LNCaP clone FGC (cell line): ENCODE results near the gene KIF3A.

Experiments
- DNase-seq: peaks from one replicate; pipeline ENCODE4 v3.0.0-alpha.2; 2011; ENCODE audit warnings: low read depth
- H3K4me3 ChIP-seq: 2 replicates; pipeline ENCODE4 v1.5.1; 2011; ENCODE audit warnings: mild to moderate bottlenecking, low read depth, low read length, control low read depth
- TF ChIP-seq, protein P1 (sequence below): IDR thresholded peaks from 2 replicates; pipeline ENCODE4 v1.5.1; 2012; ENCODE audit warnings: mild to moderate bottlenecking; ENCODE audit not compliant: control insufficient read depth, insufficient read depth; ENCODE audit errors: extremely low read depth

KIF3A gene

GRCh38 chr5:132733499-132734148 is 3.7 kb downstream of the KIF3A start:
- no peak overlapping the region for H3K4me3 ChIP-seq
- TF ChIP-seq, protein P1, sequence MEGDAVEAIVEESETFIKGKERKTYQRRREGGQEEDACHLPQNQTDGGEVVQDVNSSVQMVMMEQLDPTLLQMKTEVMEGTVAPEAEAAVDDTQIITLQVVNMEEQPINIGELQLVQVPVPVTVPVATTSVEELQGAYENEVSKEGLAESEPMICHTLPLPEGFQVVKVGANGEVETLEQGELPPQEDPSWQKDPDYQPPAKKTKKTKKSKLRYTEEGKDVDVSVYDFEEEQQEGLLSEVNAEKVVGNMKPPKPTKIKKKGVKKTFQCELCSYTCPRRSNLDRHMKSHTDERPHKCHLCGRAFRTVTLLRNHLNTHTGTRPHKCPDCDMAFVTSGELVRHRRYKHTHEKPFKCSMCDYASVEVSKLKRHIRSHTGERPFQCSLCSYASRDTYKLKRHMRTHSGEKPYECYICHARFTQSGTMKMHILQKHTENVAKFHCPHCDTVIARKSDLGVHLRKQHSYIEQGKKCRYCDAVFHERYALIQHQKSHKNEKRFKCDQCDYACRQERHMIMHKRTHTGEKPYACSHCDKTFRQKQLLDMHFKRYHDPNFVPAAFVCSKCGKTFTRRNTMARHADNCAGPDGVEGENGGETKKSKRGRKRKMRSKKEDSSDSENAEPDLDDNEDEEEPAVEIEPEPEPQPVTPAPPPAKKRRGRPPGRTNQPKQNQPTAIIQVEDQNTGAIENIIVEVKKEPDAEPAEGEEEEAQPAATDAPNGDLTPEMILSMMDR, result no peak
- no peak for DNase-seq

DNA sequence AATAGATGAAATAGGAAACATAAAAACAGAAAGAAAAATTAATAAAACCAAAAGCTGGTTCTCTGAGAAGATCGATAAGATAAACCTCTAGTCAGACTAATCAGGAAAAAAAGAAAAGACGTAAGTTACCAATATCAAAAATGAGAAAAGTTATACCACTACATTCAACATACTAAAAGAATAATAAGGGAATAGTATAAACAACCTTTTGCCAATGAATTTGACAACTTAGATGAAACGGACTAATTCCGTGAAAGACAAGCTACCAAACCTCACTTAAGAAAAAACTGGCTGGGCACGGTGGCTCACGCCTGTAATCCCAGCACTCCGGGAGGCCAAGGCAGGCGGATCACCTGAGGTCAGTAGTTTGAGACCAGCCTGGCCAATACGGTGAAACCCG is 7.5 kb downstream of the KIF3A start:
- TF ChIP-seq, protein P1, result no peak
- no peak overlapping the region for H3K4me3 ChIP-seq

DNA sequence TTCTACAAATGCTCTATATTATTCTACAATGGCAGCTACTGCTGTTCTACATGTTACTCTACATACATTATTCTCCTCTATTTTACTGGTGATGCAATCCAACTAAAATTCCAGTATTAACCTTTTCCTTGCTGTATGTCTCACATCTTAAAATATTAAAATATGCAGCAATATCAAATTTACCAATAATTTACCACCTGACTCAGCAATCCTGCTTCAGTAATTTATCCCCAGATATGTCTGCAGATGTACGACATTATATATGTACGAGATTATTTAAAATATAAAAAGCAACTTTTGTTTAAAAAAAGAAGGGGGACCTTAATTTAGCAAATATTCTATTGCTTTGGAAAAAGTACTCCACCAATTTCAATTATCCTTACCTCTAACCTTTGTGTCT is 11.6 kb downstream of the KIF3A start:
- TF ChIP-seq, protein P1, result no peak
- DNase-seq, result no peak

More for the DNA sequence above, 7.5 kb downstream of the KIF3A start:
- DNase-seq, result no peak

DNA sequence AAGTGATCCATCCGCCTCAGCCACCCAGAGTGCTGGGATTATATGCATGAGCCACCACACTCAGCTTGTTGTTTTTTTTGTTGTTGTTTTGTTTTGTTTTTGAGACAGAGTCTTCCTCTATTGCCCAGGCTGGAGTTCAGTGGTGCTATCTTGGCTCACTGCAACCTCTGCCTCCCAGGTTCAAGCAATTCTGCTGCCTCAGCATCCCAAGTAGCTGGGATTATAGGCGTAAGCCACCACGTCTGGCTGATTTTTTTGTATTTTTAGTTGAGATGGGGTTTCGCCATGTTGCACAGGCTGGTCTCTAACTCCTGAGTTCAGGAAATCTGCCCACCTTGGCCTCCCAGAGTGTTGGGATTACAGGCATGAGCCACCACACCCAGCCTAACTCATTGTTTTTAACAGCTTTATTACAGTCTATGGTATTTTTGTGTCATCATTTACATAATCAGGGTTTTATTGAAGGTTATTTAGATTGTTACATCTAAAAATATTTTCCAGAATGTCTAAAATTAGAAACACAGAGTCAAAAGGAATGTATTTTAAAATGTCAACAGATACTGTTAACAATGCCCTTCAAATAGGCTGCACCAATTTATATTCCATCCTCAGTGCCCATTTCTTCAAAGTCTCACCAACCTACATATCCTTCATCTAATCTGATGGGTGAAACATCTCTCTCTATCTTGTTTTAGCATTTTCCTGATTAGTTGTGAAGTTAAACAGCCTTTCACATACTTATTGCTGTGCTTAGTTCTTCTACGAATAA is 18.6 kb downstream of the KIF3A start:
- TF ChIP-seq, protein P1, result no peak
- no peak overlapping the region for H3K4me3 ChIP-seq
- no peak for DNase-seq

More for the DNA sequence above, 11.6 kb downstream of the KIF3A start:
- no peak overlapping the region for H3K4me3 ChIP-seq

GRCh38 chr5:132714456-132715307 is 22.7 kb downstream of the KIF3A start:
- H3K4me3 ChIP-seq, result no peak overlapping the region
- TF ChIP-seq, protein P1, result 0 out of 2 replicates have a peak, but pooled peaks have one; percentile 20
- DNase-seq, result no peak

GRCh38 chr5:132708645-132709044 is 28.7 kb downstream of the KIF3A start:
- DNase-seq, result no peak

More at GRCh38 chr5:132708645-132709044, 28.7 kb downstream of the KIF3A start:
- TF ChIP-seq, protein P1, result no peak
- no peak overlapping the region for H3K4me3 ChIP-seq
